ENCODE measurements around the gene LGI1.

DNA sequence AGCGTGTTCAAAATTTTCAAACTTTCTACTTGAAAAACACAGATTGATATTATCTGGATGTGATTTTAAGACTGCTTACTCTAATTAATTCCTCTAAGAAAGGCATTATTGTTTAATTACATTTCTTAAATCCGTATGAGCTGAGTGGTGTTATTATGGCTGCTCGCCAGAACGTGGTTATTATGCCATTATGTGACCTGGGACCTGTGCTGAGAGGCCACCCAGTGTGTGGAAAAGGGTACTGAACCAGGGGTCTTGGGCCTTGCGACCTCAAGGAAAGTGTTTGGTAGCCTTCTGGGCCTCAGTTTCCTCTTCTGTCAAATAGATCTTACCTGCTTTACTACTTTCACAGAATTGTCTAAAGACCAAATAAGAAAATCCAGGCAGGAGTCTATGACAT, 15.4 kb downstream of the LGI1 start:
- TF ChIP-seq EP300 (IDR thresholded peaks at IDR 0.05; ENCODE audit: borderline replicate concordance in 1 of 2, low read depth in 2 of 2, low read length in 2 of 2) = no peak
- TF ChIP-seq RFX5 (IDR thresholded peaks at IDR 0.05; ENCODE audit: borderline replicate concordance, low read depth, low read length) = no peak
- TF ChIP-seq, protein P1, sequence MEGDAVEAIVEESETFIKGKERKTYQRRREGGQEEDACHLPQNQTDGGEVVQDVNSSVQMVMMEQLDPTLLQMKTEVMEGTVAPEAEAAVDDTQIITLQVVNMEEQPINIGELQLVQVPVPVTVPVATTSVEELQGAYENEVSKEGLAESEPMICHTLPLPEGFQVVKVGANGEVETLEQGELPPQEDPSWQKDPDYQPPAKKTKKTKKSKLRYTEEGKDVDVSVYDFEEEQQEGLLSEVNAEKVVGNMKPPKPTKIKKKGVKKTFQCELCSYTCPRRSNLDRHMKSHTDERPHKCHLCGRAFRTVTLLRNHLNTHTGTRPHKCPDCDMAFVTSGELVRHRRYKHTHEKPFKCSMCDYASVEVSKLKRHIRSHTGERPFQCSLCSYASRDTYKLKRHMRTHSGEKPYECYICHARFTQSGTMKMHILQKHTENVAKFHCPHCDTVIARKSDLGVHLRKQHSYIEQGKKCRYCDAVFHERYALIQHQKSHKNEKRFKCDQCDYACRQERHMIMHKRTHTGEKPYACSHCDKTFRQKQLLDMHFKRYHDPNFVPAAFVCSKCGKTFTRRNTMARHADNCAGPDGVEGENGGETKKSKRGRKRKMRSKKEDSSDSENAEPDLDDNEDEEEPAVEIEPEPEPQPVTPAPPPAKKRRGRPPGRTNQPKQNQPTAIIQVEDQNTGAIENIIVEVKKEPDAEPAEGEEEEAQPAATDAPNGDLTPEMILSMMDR (IDR thresholded peaks at IDR 0.05; ENCODE audit: control extremely low read depth in 1 of 3, insufficient read depth in 1 of 3, low read depth in 1 of 3, low read length in 3 of 3) = no peak
- TF ChIP-seq, protein P2, sequence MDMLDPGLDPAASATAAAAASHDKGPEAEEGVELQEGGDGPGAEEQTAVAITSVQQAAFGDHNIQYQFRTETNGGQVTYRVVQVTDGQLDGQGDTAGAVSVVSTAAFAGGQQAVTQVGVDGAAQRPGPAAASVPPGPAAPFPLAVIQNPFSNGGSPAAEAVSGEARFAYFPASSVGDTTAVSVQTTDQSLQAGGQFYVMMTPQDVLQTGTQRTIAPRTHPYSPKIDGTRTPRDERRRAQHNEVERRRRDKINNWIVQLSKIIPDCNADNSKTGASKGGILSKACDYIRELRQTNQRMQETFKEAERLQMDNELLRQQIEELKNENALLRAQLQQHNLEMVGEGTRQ (IDR thresholded peaks at IDR 0.05; ENCODE audit: low read length) = no peak
- no peak for TF ChIP-seq POLR2A (IDR thresholded peaks at IDR 0.05; ENCODE audit: control extremely low read depth in 1 of 2, low read depth in 2 of 2, low read length in 2 of 2)
